Mesenchymal stem cell (in vitro differentiated cells and primary cell): ENCODE results near the gene RALGAPA2.

Source experiments
- DNase-seq: peaks from one replicate; pipeline ENCODE4 v3.0.0-alpha.2; 2013
- H2AFZ ChIP-seq: one replicate; pipeline ENCODE4 v1.6.1; 2013; ENCODE audit warnings: low read depth, mild to moderate bottlenecking, control low read depth, inconsistent platforms, low read length, moderate library complexity
- H2AK5ac ChIP-seq: 2 replicates; pipeline ENCODE4 v1.6.1; 2013; ENCODE audit warnings: low read length, moderate library complexity, mild to moderate bottlenecking, inconsistent platforms; ENCODE audit not compliant: severe bottlenecking
- H2BK120ac ChIP-seq: one replicate; pipeline ENCODE4 v1.6.1; 2013; ENCODE audit warnings: low read depth, mild to moderate bottlenecking, inconsistent platforms, low read length, moderate library complexity
- H2BK12ac ChIP-seq, 2 experiments: one replicate each; pipeline ENCODE4 v1.6.1; 2013; ENCODE audit warnings: inconsistent platforms in 2 of 2, low read length in 2 of 2, mild to moderate bottlenecking in 2 of 2, moderate library complexity in 2 of 2, control low read depth in 1 of 2
- H2BK15ac ChIP-seq: one replicate; pipeline ENCODE4 v1.6.1; 2013; ENCODE audit warnings: mild to moderate bottlenecking, low read depth, inconsistent platforms; ENCODE audit not compliant: poor library complexity, severe bottlenecking
- H2BK5ac ChIP-seq: 2 replicates; pipeline ENCODE4 v1.6.1; 2013; ENCODE audit warnings: low read depth, mild to moderate bottlenecking, low read length, control low read depth, inconsistent platforms; ENCODE audit not compliant: poor library complexity, severe bottlenecking
- H3K14ac ChIP-seq, 2 experiments: one replicate each; pipeline ENCODE4 v1.6.1; 2013; ENCODE audit warnings: inconsistent platforms in 2 of 2, low read length in 2 of 2, control low read depth in 1 of 2, mild to moderate bottlenecking in 1 of 2, moderate library complexity in 1 of 2
- H3K18ac ChIP-seq, 2 experiments: one replicate each; pipeline ENCODE4 v1.6.1; 2013; ENCODE audit warnings: inconsistent platforms in 2 of 2, low read length in 2 of 2, control low read depth in 1 of 2, low read depth in 1 of 2, mild to moderate bottlenecking in 1 of 2
- H3K23ac ChIP-seq, 2 experiments: one replicate each; pipeline ENCODE4 v1.6.1; 2013; ENCODE audit warnings: inconsistent platforms in 2 of 2, low read length in 2 of 2, mild to moderate bottlenecking in 2 of 2, moderate library complexity in 2 of 2, control low read depth in 1 of 2
- H3K27ac ChIP-seq: 2 replicates; pipeline ENCODE4 v1.5.1; 2013; ENCODE audit warnings: mild to moderate bottlenecking, moderate library complexity, low read length, control low read depth, inconsistent platforms; ENCODE audit not compliant: poor library complexity, severe bottlenecking
- H3K27me3 ChIP-seq, 2 experiments: 2 replicates each; pipeline versions ENCODE4 v1.6.1 to v1.7.0; 2013; ENCODE audit warnings: low read length in 2 of 2, mild to moderate bottlenecking in 2 of 2, moderate library complexity in 2 of 2, control low read depth in 1 of 2, inconsistent platforms in 1 of 2; ENCODE audit not compliant: control insufficient read depth in 1 of 2, insufficient read depth in 1 of 2
- H3K36me3 ChIP-seq, 2 experiments: 2 replicates each; pipeline versions ENCODE4 v1.6.1 to v1.7.0; 2013; ENCODE audit warnings: low read length in 2 of 2, control low read depth in 1 of 2, inconsistent platforms in 1 of 2, low read depth in 1 of 2, mild to moderate bottlenecking in 1 of 2; ENCODE audit not compliant: insufficient read depth in 2 of 2, control insufficient read depth in 1 of 2
- H3K4ac ChIP-seq, 2 experiments: one replicate each; pipeline ENCODE4 v1.6.1; 2013; ENCODE audit warnings: inconsistent platforms in 2 of 2, low read length in 2 of 2, mild to moderate bottlenecking in 2 of 2, moderate library complexity in 2 of 2, control low read depth in 1 of 2, low read depth in 1 of 2
- H3K4me1 ChIP-seq: 2 replicates; pipeline ENCODE4 v1.6.1; 2013; ENCODE audit warnings: low read depth, low read length, control low read depth; ENCODE audit not compliant: control insufficient read depth, insufficient read depth
- H3K4me2 ChIP-seq: 2 replicates; pipeline ENCODE4 v1.6.1; 2013; ENCODE audit warnings: low read length, mild to moderate bottlenecking, inconsistent platforms; ENCODE audit not compliant: poor library complexity, severe bottlenecking
- H3K4me3 ChIP-seq, 2 experiments: 2 replicates each; pipeline versions ENCODE4 v1.5.1 to v1.7.0; 2013; ENCODE audit warnings: low read length in 2 of 2, mild to moderate bottlenecking in 2 of 2, control low read depth in 1 of 2, low read depth in 1 of 2; ENCODE audit not compliant: insufficient read depth in 1 of 2
- H3K79me1 ChIP-seq: replicated peaks from 2 replicates; pipeline ENCODE4 v1.6.1; 2013; ENCODE audit warnings: mild to moderate bottlenecking, control low read depth, low read length, inconsistent platforms; ENCODE audit not compliant: poor library complexity, severe bottlenecking
- H3K9ac ChIP-seq: 2 replicates; pipeline ENCODE4 v1.7.0; 2013; ENCODE audit warnings: mild to moderate bottlenecking, low read length, moderate library complexity
- H3K9me3 ChIP-seq: 2 replicates; pipeline ENCODE4 v1.7.0; 2013; ENCODE audit warnings: mild to moderate bottlenecking, low read length; ENCODE audit not compliant: control insufficient read depth
- H4K8ac ChIP-seq: one replicate; pipeline ENCODE4 v1.6.1; 2013; ENCODE audit warnings: inconsistent platforms, mild to moderate bottlenecking, low read length, moderate library complexity
- H4K91ac ChIP-seq: one replicate; pipeline ENCODE4 v1.6.1; 2013; ENCODE audit warnings: mild to moderate bottlenecking, low read length, inconsistent platforms
- WGBS: methylation state at CpG from one replicate; pipeline ENCODE4 v1.1.7; 2013; ENCODE audit warnings: mixed read lengths; 5-methylcytosine and 5-hydroxymethylcytosine counted together

The RALGAPA2 gene

DNA sequence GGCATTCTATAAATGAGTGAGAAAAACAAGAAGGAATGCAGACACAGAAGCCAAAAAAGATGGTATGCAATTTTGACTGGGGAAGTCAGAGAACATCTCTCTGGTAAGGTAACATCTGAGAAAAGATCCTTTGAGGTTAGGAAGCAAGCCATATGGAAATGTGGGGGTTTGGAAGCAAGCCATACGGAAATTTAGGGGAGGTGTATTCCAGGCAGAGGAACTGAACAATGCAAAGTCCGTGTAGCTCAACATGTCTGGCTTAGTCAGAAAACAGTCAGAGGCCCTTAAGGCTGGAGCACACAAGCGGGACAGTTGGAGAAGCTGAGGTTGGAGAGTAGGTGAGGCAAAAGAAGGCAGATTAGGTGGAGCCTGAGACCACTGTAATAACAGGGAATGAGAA lies 35.3 kb downstream of the RALGAPA2 start:
- no peaks in the 10 kb centered on the region for H3K36me3 ChIP-seq
- H2BK120ac ChIP-seq, result no peak overlapping the region
- H3K27ac ChIP-seq, result no peak overlapping the region
- H2AK5ac ChIP-seq, result no peak overlapping the region
- no peak overlapping the region for H4K8ac ChIP-seq
- no peak overlapping the region for H3K23ac ChIP-seq
- no peak overlapping the region for H2BK12ac ChIP-seq
- H3K18ac ChIP-seq, result no peak overlapping the region
- H3K4me1 ChIP-seq, result no peaks in the 10 kb centered on the region
- H4K91ac ChIP-seq, result no peak overlapping the region
- no peak overlapping the region for H3K4ac ChIP-seq
- DNase-seq, result no peak
- no peak overlapping the region for H3K14ac ChIP-seq
- no peak overlapping the region for H2AFZ ChIP-seq
- H2BK5ac ChIP-seq, result no peak overlapping the region
- H3K4me2 ChIP-seq, result no peak overlapping the region
- H3K9ac ChIP-seq, result no peak overlapping the region
- no peaks in the 10 kb centered on the region for H3K9me3 ChIP-seq
- H2BK15ac ChIP-seq, result no peak overlapping the region
- no peak overlapping the region for H3K4me3 ChIP-seq
- H3K27me3 ChIP-seq, result no peaks in the 10 kb centered on the region
- 96% methylated on average over 3 of the region's 3 CpGs for WGBS
- H3K79me1 ChIP-seq, result peaks cover 9% of the 10 kb centered on the region

GRCh38 chr20:20668639-20669038 lies 43.8 kb downstream of the RALGAPA2 start:
- Histone ChIP-seq H2BK15ac (no peak overlapping the region), H3K4me2 (no peak overlapping the region), H2AFZ (no peak overlapping the region), H3K27ac (no peak overlapping the region), H3K14ac (no peak overlapping the region), H3K18ac (no peak overlapping the region), H2AK5ac (no peak overlapping the region), H4K8ac (no peak overlapping the region), H3K4me3 (no peak overlapping the region), H2BK12ac (no peak overlapping the region), H3K79me1 (peaks cover 1% of the 10 kb centered on the region), H3K23ac (no peak overlapping the region), H3K4me1 (no peaks in the 10 kb centered on the region), H4K91ac (no peak overlapping the region), H3K27me3 (no peaks in the 10 kb centered on the region), H3K4ac (no peak overlapping the region), H3K36me3 (no peaks in the 10 kb centered on the region), H2BK120ac (no peak overlapping the region), H2BK5ac (no peak overlapping the region), H3K9ac (no peak overlapping the region), H3K9me3 (no peaks in the 10 kb centered on the region)
- peak; percentile 29 for DNase-seq
- WGBS, result 63% methylated on average over 1 of the region's 1 CpG

DNA sequence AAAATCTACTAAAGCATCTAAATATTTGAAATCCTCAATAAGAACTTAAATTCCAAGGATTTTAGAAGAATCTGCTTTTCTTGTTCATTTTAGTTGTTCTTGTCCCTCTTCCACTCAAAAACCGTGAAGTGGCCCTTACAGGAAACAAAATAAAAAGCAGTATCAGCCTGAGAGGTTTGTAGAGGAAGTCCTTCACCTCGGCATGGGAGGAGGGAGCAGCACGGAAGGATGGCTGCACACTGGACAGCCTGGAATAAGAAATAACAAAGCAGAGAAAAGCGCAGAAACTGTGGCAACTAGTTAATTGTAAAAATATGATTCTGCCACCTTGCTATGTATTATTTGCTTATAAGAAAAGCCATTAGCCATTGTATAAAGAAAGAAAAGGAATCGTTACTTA lies 46.1 kb downstream of the RALGAPA2 start:
- WGBS, result 16% methylated on average over 3 of the region's 5 CpGs

DNA sequence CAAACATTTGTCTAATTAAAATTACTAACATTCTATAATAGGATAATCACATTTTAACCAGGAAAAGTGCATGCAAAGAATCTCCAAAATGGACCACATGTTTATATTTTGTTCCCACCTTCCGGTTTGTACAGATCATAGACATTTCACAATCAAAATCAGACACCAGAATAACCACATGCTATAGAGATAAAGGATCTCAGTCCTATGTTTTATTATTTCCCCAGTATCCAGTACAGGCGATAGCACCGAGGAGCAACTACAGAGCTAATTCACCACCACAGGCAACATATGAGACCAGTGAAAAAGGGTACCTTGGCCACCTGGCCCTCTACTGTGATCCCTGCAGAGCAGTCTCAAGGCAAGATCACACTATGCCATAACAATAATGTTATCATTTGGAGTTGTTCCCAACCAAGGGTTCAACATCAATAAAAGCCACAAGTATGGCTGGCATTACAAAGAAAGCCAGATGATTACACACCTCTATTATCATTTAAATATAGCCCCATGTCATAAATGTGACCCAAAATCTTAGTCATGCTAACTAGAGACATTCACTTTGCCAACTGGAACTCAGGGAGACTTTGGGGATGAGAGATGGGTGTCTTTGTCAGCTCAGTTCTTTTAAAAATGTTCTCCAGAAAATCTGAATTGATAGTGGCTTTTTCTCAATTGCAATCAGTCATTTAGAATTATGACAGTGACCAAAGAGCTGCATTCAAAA lies 46.7 kb downstream of the RALGAPA2 start:
- H2AK5ac ChIP-seq, result no peak overlapping the region
- H3K79me1 ChIP-seq, result peaks cover 1% of the 10 kb centered on the region
- DNase-seq, result no peak
- H3K18ac ChIP-seq, result no peak overlapping the region
- H2BK5ac ChIP-seq, result no peak overlapping the region
- H3K4me2 ChIP-seq, result no peak overlapping the region
- no peak overlapping the region for H3K9ac ChIP-seq
- WGBS, result 93% methylated on average over 3 of the region's 3 CpGs
- no peak overlapping the region for H2AFZ ChIP-seq
- H2BK12ac ChIP-seq, result no peak overlapping the region
- no peak overlapping the region for H3K14ac ChIP-seq
- no peak overlapping the region for H4K91ac ChIP-seq
- no peak overlapping the region for H3K23ac ChIP-seq
- H4K8ac ChIP-seq, result no peak overlapping the region
- H3K4ac ChIP-seq, result no peak overlapping the region
- no peak overlapping the region for H2BK120ac ChIP-seq
- no peaks in the 10 kb centered on the region for H3K4me1 ChIP-seq
- H3K36me3 ChIP-seq, result no peaks in the 10 kb centered on the region
- no peaks in the 10 kb centered on the region for H3K27me3 ChIP-seq
- no peak overlapping the region for H3K4me3 ChIP-seq
- H3K9me3 ChIP-seq, result no peaks in the 10 kb centered on the region
- H3K27ac ChIP-seq, result no peak overlapping the region
- H2BK15ac ChIP-seq, result no peak overlapping the region

More for the DNA sequence above, 46.1 kb downstream of the RALGAPA2 start:
- H3K14ac ChIP-seq, result no peak overlapping the region
- H3K79me1 ChIP-seq, result peaks cover 1% of the 10 kb centered on the region
- no peak overlapping the region for H3K4ac ChIP-seq
- no peak overlapping the region for H2AK5ac ChIP-seq
- H3K27ac ChIP-seq, result no peak overlapping the region
- no peak overlapping the region for H2BK5ac ChIP-seq
- no peak overlapping the region for H3K18ac ChIP-seq
- H3K9ac ChIP-seq, result no peak overlapping the region
- no peak overlapping the region for H2BK15ac ChIP-seq
- no peaks in the 10 kb centered on the region for H3K4me1 ChIP-seq
- H2AFZ ChIP-seq, result no peak overlapping the region
- H3K4me2 ChIP-seq, result no peak overlapping the region
- no peak overlapping the region for H4K8ac ChIP-seq
- H3K23ac ChIP-seq, result no peak overlapping the region
- H4K91ac ChIP-seq, result no peak overlapping the region
- DNase-seq, result no peak
- H3K27me3 ChIP-seq, result no peaks in the 10 kb centered on the region
- no peak overlapping the region for H2BK12ac ChIP-seq
- no peaks in the 10 kb centered on the region for H3K9me3 ChIP-seq
- H2BK120ac ChIP-seq, result no peak overlapping the region
- no peak overlapping the region for H3K4me3 ChIP-seq
- no peaks in the 10 kb centered on the region for H3K36me3 ChIP-seq
